ENCODE results near the gene SKIDA1.

Gene SKIDA1

DNA sequence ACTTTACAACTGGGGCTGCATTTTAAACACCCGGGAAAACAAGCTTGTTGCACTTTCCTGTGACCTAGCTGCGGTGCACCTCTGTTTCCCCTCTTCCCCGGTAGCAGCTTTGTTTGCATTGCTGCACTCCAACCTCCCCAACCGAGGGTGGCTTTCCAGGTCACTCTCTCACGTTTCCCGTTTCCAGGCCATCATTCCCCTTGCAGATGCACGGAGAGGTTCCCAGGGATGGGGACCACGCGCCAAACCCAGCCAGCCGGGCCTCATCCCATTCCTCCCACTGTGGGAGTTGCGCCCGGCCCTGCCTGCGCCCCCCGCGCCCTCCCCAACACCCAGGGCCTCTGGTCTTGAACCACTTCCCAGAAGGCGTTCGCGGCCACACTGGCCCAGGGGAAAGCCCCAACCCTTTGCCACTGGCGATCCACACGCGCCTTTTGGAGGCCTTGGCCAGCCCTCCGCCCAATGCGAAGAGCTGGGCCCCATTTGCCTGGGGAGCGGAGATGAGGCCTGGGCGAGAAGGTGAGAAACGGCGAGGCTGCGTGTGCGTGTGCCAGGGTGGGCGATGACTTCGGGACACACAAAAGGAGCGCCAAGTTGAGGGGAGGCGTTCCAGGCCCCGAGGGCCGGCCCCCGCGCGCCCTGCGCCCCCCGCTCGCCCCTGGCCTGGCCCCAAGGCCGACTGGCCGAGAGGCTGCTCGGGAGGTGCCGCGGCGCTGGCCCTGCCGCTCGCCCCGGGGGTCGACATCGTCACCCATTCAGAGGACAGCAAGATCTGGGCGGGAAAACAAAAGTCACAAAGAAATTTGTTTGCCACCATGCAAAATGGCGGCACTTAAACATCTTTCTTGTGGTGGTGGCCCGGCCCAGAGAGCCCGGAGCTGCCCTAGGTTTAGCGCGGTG, 15.9 kb downstream of the SKIDA1 start:
- Histone ChIP-seq H3K9me3 (no peaks in the 10 kb centered on the region), H3K27me3 (no peaks in the 10 kb centered on the region), H3K4me1 (no peaks in the 10 kb centered on the region), H3K36me3 (no peaks in the 10 kb centered on the region), H3K4me3 (ENCODE audit: low read depth, low read length) (no peak overlapping the region)
- TF ChIP-seq, protein P1, sequence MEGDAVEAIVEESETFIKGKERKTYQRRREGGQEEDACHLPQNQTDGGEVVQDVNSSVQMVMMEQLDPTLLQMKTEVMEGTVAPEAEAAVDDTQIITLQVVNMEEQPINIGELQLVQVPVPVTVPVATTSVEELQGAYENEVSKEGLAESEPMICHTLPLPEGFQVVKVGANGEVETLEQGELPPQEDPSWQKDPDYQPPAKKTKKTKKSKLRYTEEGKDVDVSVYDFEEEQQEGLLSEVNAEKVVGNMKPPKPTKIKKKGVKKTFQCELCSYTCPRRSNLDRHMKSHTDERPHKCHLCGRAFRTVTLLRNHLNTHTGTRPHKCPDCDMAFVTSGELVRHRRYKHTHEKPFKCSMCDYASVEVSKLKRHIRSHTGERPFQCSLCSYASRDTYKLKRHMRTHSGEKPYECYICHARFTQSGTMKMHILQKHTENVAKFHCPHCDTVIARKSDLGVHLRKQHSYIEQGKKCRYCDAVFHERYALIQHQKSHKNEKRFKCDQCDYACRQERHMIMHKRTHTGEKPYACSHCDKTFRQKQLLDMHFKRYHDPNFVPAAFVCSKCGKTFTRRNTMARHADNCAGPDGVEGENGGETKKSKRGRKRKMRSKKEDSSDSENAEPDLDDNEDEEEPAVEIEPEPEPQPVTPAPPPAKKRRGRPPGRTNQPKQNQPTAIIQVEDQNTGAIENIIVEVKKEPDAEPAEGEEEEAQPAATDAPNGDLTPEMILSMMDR (IDR thresholded peaks at IDR 0.05; ENCODE audit: low read depth, low read length): no peak
- no peak for DNase-seq

DNA sequence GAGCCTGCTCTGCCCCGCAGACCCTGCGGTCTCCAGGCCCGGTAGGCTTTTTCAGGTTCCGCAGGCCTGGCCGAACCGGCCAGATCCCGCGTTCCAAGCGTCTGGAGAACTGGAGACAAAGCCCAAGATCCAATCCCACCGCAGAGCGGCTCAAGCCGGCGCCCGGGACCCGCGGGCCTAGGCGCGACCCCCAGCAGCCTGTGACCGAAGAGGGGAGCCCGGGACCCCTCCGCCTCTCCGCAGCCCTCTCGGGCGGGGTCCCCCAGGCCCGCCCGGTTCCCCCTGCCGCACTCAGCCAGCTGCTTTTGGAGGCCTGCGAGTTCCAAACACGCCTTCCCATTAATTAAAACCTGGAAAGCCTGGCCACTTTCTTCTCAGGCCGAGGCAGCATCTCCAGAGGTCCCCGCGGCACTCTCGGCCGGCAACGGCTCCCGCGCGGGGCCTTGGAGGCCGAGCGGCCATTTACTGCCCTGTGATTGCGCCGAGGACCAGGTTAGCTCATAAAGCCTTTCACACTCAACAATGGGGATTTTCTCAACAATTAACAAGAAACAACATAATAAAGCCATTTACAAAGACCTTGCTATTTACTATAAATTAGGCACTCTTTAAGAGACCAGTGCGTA, 16.7 kb downstream of the SKIDA1 start:
- TF ChIP-seq, protein P1 (IDR thresholded peaks at IDR 0.05; ENCODE audit: low read depth, low read length): no peak
- H3K27me3 ChIP-seq: no peaks in the 10 kb centered on the region
- no peak for DNase-seq
- no peaks in the 10 kb centered on the region for H3K36me3 ChIP-seq
- no peaks in the 10 kb centered on the region for H3K9me3 ChIP-seq
- H3K4me1 ChIP-seq: no peaks in the 10 kb centered on the region
- no peak overlapping the region for H3K4me3 ChIP-seq (ENCODE audit: low read depth, low read length)

- Histone ChIP-seq H3K36me3 (no peaks in the 10 kb centered on the region), H3K4me1 (no peaks in the 10 kb centered on the region), H3K9me3 (no peaks in the 10 kb centered on the region), H3K27me3 (no peaks in the 10 kb centered on the region), H3K4me3 (ENCODE audit: low read depth, low read length) (no peak overlapping the region)
- TF ChIP-seq, protein P1 (IDR thresholded peaks at IDR 0.05; ENCODE audit: low read depth, low read length): no peak
- DNase-seq: no peak
These were observed 18.3 kb downstream of the SKIDA1 start for GRCh38 chr10:21507150-21507549.

DNA sequence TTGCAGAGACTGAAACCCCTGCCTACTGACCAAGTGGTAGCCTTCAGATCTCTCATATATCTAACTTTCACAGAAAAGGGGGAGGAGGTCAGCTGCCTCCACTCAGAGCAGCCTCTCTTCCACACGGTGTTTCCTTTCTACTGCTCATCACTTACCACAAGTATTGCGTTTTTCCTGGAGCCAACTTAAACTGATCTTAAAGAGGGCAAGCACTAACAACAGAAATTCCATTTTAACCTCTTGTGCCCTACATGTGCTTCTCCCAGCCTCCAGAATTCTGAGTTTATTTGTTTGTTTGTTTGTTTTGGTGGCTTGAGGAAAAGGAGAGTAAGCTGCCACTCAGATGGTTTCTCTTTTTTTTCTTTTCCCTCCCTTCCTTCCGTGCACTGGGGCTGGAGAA, 19.1 kb downstream of the SKIDA1 start:
- TF ChIP-seq, protein P1 (IDR thresholded peaks at IDR 0.05; ENCODE audit: low read depth, low read length): no peak
- Histone ChIP-seq H3K4me3 (ENCODE audit: low read depth, low read length) (no peak overlapping the region), H3K4me1 (no peaks in the 10 kb centered on the region)

DNA sequence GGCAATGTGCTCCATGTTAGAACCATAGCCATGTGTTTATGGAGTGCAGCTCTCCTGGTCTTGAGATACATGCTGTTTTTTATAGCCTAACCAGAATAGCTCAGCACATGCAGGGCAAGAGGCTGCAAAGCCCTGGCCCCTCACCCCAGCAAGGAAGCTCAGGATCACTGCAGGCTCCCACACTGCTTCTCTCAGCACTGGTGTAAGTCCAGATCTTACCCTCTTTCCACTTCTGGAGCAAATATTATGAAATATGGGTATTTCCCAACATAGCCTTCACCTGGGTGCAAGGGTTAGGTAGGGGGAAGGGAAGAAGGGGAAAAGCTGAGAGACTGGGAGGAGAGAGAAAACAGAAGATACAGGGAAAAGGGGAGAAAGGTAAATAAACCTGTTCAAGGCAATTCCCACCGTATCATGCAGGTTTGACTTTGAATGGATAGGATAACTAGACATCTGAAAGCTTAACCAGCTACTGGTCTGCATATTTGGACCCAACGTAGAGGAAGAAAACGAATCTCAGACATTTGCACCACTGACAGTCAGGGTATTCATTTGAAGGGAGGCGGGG, 19.7 kb downstream of the SKIDA1 start:
- TF ChIP-seq, protein P1 (IDR thresholded peaks at IDR 0.05; ENCODE audit: low read depth, low read length): no peak
- DNase-seq: no peak
- no peak overlapping the region for H3K4me3 ChIP-seq (ENCODE audit: low read depth, low read length)
- no peaks in the 10 kb centered on the region for H3K27me3 ChIP-seq
- H3K4me1 ChIP-seq: no peaks in the 10 kb centered on the region
- H3K36me3 ChIP-seq: no peaks in the 10 kb centered on the region
- H3K9me3 ChIP-seq: no peaks in the 10 kb centered on the region

More for the DNA sequence above, 19.1 kb downstream of the SKIDA1 start:
- H3K27me3 ChIP-seq: no peaks in the 10 kb centered on the region
- no peaks in the 10 kb centered on the region for H3K36me3 ChIP-seq
- no peaks in the 10 kb centered on the region for H3K9me3 ChIP-seq
- no peak for DNase-seq
